ENCODE results near the gene PCCB. TPM values are rescaled to one million over a fixed set of nuclear protein-coding genes. Genes with fewer than 3 reads are reported as not detected.

The PCCB gene
- total RNA-seq, 1 donor from 2014 or later: 106 TPM

DNA sequence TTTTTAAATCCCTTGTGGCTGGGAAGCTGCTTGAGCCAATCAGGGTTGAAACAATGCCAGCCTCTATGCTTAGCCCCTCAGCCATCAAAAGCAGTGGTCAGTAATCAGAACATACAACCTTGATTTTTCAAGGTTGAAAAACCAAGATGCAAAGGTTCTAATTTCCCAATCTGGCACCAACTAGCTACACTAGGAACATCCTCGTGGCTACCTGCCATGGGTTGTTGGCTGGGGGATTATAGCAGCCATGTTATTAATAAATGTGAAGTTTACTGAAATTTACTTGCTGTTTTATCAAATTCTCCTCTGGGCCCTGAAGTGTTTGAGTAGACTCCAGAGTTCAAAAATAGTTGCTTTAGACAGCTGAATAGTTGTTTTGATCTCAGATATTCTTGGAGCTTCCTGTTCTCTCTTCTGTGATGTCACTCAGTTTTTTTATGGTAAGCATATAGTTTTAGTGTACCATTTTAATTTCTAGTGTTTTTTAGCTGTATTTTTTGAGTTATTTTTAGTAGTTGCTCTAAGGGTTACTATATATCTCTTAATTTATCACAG, 31.9 kb downstream of the PCCB start:
- Histone ChIP-seq H3K4me1 (peaks cover 20% of the 10 kb centered on the region), H3K36me3 (peaks cover 73% of the 10 kb centered on the region), H3K27ac (replicated peaks) (peak overlapping the region; percentile 39), H3K9me3 (replicated peaks) (peaks cover 30% of the 10 kb centered on the region), H3K4me3 (no peak overlapping the region), H3K27me3 (ENCODE audit: low read depth) (no peaks in the 10 kb centered on the region)
- intact Hi-C loops (cut with micrococcal nuclease): no loop called here
- TF ChIP-seq, protein P1, sequence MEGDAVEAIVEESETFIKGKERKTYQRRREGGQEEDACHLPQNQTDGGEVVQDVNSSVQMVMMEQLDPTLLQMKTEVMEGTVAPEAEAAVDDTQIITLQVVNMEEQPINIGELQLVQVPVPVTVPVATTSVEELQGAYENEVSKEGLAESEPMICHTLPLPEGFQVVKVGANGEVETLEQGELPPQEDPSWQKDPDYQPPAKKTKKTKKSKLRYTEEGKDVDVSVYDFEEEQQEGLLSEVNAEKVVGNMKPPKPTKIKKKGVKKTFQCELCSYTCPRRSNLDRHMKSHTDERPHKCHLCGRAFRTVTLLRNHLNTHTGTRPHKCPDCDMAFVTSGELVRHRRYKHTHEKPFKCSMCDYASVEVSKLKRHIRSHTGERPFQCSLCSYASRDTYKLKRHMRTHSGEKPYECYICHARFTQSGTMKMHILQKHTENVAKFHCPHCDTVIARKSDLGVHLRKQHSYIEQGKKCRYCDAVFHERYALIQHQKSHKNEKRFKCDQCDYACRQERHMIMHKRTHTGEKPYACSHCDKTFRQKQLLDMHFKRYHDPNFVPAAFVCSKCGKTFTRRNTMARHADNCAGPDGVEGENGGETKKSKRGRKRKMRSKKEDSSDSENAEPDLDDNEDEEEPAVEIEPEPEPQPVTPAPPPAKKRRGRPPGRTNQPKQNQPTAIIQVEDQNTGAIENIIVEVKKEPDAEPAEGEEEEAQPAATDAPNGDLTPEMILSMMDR (IDR thresholded peaks at IDR 0.05; ENCODE audit: borderline replicate concordance): no peak
- DNase-seq: no peak

DNA sequence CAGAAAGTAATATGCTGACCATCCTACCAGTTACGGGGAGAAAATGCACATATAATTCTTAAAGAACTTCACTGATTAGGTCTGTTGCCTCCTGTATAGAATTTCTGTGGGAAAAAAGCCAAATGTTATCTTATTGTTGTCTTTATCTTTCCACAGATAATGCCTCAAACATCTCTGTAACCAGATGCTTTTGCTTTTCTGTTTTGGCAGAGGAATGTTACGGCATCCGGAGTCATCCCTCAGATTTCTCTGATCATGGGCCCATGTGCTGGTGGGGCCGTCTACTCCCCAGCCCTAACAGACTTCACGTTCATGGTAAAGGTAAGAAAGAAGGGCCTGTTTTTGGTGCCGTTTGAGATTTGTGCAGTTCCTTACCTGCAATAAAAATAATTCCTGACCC, 33.5 kb downstream of the PCCB start:
- no peak overlapping the region for H3K27ac ChIP-seq (replicated peaks)
- H3K9me3 ChIP-seq (replicated peaks): peaks cover 28% of the 10 kb centered on the region
- no peak overlapping the region for H3K4me3 ChIP-seq
- TF ChIP-seq, protein P1 (IDR thresholded peaks at IDR 0.05; ENCODE audit: borderline replicate concordance): no peak
- H3K4me1 ChIP-seq: peaks cover 20% of the 10 kb centered on the region
- intact Hi-C loops (cut with micrococcal nuclease): no loop called here
- peaks cover 58% of the 10 kb centered on the region for H3K36me3 ChIP-seq
- no peak for DNase-seq
- no peaks in the 10 kb centered on the region for H3K27me3 ChIP-seq (ENCODE audit: low read depth)

DNA sequence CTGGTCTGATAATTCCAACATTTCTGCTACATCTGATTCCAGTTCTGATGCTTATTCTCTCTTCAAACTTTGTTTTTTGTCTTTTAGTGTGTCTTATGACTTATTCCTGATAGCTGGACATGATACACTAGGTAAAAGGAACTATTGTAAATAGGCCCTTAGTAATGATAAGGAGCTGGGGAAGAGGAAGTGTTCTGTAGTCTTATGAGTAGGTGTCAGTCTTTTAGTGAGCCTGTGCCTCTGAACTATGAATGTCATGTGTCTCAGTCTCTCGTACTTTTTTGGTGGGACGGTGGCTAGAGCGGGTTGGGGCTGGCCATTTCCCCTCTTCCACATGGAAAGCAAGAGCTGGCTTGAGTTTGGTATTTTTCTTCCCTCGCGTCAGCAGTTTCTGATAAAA, 41.2 kb downstream of the PCCB start:
- H3K36me3 ChIP-seq: peaks cover 32% of the 10 kb centered on the region
- intact Hi-C loops (cut with micrococcal nuclease): no loop called here
- no peak overlapping the region for H3K4me3 ChIP-seq
- no peaks in the 10 kb centered on the region for H3K4me1 ChIP-seq
- TF ChIP-seq, protein P1 (IDR thresholded peaks at IDR 0.05; ENCODE audit: borderline replicate concordance): no peak
- no peak for DNase-seq
- H3K27me3 ChIP-seq (ENCODE audit: low read depth): no peaks in the 10 kb centered on the region
- no peaks in the 10 kb centered on the region for H3K9me3 ChIP-seq (replicated peaks)
- H3K27ac ChIP-seq (replicated peaks): no peak overlapping the region

DNA sequence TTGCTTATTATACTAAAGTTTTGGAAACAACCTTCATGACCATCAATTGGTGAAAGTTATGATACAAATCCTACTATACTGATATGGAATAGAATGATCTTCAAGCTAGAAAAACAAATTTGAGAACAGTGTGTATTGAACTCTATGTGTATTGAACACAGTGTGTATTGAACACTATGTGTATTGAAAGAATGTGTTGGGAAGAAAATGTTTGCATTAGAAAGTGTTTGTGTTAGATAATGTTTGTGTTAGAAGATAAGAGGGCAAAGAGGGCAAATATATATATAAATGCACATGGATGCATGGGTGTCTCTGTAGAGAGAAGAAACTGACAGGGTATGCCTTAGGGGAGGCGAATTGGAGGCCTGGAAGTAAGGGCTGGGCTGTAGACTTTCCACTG, 42.4 kb downstream of the PCCB start:
- Histone ChIP-seq H3K4me3 (no peak overlapping the region), H3K27me3 (ENCODE audit: low read depth) (no peaks in the 10 kb centered on the region), H3K27ac (replicated peaks) (no peak overlapping the region), H3K9me3 (replicated peaks) (no peaks in the 10 kb centered on the region), H3K4me1 (no peaks in the 10 kb centered on the region), H3K36me3 (peaks cover 30% of the 10 kb centered on the region)
- intact Hi-C loops (cut with micrococcal nuclease): no loop called here
- TF ChIP-seq, protein P1 (IDR thresholded peaks at IDR 0.05; ENCODE audit: borderline replicate concordance): no peak
- DNase-seq: no peak

DNA sequence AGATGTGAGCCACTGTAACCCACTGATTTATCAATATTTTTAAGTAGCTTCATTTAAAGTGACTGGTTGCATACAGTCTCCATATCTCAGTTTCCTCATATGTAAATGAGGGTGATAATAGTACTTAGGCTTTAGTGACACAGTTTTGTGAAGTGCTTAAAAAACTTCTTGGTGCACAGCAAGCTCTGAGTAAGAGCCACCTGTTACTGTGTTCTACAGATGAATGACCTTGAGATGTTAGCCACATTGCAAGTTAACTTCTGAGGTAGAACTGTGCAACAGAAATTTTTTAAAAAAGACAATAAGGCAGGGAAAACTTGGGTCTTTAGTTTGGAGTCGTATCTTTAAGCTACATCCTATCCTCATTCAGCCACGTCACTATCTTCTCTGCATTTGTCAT, 43.1 kb downstream of the PCCB start:
- peaks cover 38% of the 10 kb centered on the region for H3K36me3 ChIP-seq
- DNase-seq: no peak
- H3K9me3 ChIP-seq (replicated peaks): no peaks in the 10 kb centered on the region
- no peaks in the 10 kb centered on the region for H3K4me1 ChIP-seq
- intact Hi-C loops (cut with micrococcal nuclease): no loop called here
- no peak overlapping the region for H3K27ac ChIP-seq (replicated peaks)
- H3K27me3 ChIP-seq (ENCODE audit: low read depth): no peaks in the 10 kb centered on the region
- TF ChIP-seq, protein P1 (IDR thresholded peaks at IDR 0.05; ENCODE audit: borderline replicate concordance): no peak
- no peak overlapping the region for H3K4me3 ChIP-seq
